Heart left ventricle (tissue), 13 donors: Measurements from ENCODE around the gene GPR148.

Experiments used
- POLR2A ChIP-seq, 2 donors: fragments of 450-650 bp; IDR thresholded peaks; one replicate each; pipeline ENCODE4 v1.6.1; 2017; ENCODE audit warnings: antibody characterized with exemption in 2 of 2, mild to moderate bottlenecking in 2 of 2, moderate library complexity in 2 of 2
- TF ChIP-seq, protein P1 (sequence below), 12 donors: fragments of 200-600 bp; sonication (generic) in 4 of 12; IDR thresholded peaks; one replicate each; pipeline versions ENCODE4 v1.5.0 to v1.8.0; 2018 to 2022; ENCODE audit warnings: antibody characterized with exemption in 12 of 12, mild to moderate bottlenecking in 5 of 12
- donor health status: ischemic (EF 13 %, LVEDD 7.1; RV severe dilation, severe dysfunction).
- donor health status: DM: no; HTN: yes; CAD: no.
- donor health status: DM: no; HTN: no; CAD: no.
- donor health status: ischemic (EF 25% LVEDD 6.9; RV normal size, moderate dysfunction).
- donor health status: ischemic (EF 25% LVEDD 5.7; RV mildly dilated, moderate dysfunction).
- donor health status: ischemic (EF 35%, LVEDD 5.7; RV mildly dilated, moderate dysfunction).
- donor health status: nonischemic (EF 11% LVEDD 7.7; RV severe dilation, severe dysfunction).
- donor health status: DM: yes; HTN: yes; CAD: no.
- donor health status: PGD.
- donor health status: ischemic (EF 29% LVEDD 5.4; RV normal size, mild dysfunction).
- donor health status: nonischemic (EF 23%, LVEDD 6.1; RV moderate dilation, normal function).

DNA sequence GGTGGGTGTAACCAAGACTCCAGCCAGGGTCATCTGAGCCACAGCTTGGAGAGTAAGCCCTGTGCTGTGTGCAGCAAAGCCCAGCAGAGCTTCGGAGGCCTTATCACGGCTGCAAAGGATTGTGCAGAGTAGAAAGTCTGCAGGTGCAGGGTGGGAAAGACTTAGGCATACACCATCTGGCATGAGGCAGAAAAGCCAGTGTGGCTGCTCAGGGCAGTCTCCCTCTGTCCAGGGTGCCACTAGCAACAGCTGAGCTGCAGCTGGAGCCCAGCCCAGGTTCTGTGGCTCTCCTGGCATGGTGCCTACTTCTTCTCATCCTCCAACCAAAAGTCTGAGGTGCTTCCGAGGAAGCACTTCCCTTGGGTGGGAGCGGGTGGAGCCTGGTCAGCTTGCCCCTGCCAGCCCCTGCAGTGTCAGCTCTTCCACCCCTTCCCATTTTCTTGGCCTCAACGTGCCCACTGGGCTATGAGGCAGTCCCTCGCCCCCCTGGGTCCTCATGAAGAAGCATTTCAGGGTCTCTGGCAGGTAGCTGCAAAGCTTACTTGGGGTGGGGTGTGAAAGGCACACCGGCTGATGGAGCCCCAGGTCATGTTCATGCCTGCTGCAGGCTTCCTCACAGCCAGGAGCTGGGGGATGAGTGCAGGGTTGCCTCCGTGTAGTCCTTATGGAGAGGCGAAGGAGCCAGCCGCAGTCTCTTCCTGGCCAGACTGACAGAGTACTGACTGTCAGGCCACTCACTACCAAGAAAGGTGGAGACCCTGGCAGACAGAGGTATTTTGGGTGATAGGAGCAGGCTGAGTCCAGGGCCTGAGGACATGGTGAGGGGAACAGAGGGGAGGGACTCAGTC is 31.3 kb downstream of the GPR148 start:
- TF ChIP-seq, protein P1, sequence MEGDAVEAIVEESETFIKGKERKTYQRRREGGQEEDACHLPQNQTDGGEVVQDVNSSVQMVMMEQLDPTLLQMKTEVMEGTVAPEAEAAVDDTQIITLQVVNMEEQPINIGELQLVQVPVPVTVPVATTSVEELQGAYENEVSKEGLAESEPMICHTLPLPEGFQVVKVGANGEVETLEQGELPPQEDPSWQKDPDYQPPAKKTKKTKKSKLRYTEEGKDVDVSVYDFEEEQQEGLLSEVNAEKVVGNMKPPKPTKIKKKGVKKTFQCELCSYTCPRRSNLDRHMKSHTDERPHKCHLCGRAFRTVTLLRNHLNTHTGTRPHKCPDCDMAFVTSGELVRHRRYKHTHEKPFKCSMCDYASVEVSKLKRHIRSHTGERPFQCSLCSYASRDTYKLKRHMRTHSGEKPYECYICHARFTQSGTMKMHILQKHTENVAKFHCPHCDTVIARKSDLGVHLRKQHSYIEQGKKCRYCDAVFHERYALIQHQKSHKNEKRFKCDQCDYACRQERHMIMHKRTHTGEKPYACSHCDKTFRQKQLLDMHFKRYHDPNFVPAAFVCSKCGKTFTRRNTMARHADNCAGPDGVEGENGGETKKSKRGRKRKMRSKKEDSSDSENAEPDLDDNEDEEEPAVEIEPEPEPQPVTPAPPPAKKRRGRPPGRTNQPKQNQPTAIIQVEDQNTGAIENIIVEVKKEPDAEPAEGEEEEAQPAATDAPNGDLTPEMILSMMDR (IDR thresholded peaks at IDR 0.05), result no peak
- TF ChIP-seq POLR2A (IDR thresholded peaks at IDR 0.05), result no peak
